ENCODE measurements around the gene PROM1. TPM values are rescaled to one million over a fixed set of nuclear protein-coding genes. Genes with fewer than 3 reads are reported as not detected.

The PROM1 gene
- total and polyA plus RNA-seq, 2 experiments from 2014 or later: 14.3 to 30.8 TPM

- Histone ChIP-seq H3K4me1 (ENCODE audit: insufficient read depth) (no peaks in the 10 kb centered on the region), H2AFZ (no peak overlapping the region), H3K79me2 (no peaks in the 10 kb centered on the region), H3K27me3 (peaks cover 3% of the 10 kb centered on the region), H3K4me2 (no peak overlapping the region), H3K36me3 (replicated peaks; ENCODE audit: insufficient read depth, low read depth) (no peaks in the 10 kb centered on the region), H3K27ac (no peak overlapping the region), H3K9me3 (ENCODE audit: low read depth) (no peaks in the 10 kb centered on the region), H4K20me1 (ENCODE audit: insufficient read depth, poor library complexity, severe bottlenecking) (no peaks in the 10 kb centered on the region), H3K9me2 (replicated peaks; ENCODE audit: insufficient read depth) (no peaks in the 10 kb centered on the region), H3K4me3 (no peak overlapping the region)
- DNase-seq (ENCODE audit: low spot score): no peak
- TF ChIP-seq EZH2phosphoT487 (IDR thresholded peaks at IDR 0.05; ENCODE audit: low read depth, severe bottlenecking, unreplicated experiment) (no peak), EZH2 (IDR thresholded peaks at IDR 0.05; ENCODE audit: borderline replicate concordance) (no peak)
- TF ChIP-seq, protein P1, sequence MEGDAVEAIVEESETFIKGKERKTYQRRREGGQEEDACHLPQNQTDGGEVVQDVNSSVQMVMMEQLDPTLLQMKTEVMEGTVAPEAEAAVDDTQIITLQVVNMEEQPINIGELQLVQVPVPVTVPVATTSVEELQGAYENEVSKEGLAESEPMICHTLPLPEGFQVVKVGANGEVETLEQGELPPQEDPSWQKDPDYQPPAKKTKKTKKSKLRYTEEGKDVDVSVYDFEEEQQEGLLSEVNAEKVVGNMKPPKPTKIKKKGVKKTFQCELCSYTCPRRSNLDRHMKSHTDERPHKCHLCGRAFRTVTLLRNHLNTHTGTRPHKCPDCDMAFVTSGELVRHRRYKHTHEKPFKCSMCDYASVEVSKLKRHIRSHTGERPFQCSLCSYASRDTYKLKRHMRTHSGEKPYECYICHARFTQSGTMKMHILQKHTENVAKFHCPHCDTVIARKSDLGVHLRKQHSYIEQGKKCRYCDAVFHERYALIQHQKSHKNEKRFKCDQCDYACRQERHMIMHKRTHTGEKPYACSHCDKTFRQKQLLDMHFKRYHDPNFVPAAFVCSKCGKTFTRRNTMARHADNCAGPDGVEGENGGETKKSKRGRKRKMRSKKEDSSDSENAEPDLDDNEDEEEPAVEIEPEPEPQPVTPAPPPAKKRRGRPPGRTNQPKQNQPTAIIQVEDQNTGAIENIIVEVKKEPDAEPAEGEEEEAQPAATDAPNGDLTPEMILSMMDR (IDR thresholded peaks at IDR 0.05; ENCODE audit: poor library complexity): no peak
- WGBS (ENCODE audit: low lambda C conversion rate, missing lambda C conversion rate): 83% methylated on average over 1 of the region's 1 CpG
Observed at GRCh38 chr4:16100833-16101232, 17.0 kb upstream of the PROM1 start.

DNA sequence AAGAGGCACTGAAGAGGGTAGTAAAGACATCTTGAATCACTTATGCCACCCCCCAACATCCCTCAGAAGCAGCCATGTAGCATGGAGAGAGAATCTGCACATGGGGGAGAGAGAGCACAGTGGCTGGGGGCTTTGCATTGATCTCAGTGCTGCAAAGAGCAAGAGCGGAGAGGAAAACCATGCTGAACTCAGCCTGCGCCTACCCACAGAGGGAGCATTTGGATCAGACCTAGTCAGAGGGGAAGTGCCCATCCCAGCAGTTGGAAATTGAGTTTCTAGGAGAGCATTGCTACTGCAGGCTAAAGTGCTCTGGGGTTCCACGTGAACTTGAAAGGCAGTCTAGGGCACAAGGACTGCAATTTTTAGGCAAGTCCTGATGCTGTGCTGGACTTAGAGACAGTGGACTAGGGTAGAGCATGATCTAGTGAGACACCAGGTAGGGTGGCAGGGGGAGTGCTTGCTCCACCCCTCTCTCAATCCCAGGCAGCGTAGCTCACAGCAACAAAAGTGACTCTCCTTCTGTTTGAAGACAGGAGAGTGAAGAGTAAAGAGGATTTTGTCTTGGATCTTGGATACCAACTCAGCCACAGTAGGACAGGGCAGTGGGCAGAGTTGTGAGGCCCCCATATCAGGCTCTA, 9.0 kb upstream of the PROM1 start:
- no peak for DNase-seq (ENCODE audit: low spot score)
- H4K20me1 ChIP-seq (ENCODE audit: insufficient read depth, poor library complexity, severe bottlenecking): no peaks in the 10 kb centered on the region
- H3K27me3 ChIP-seq: peaks cover 9% of the 10 kb centered on the region
- TF ChIP-seq EZH2 (IDR thresholded peaks at IDR 0.05; ENCODE audit: borderline replicate concordance): no peak
- no peak for TF ChIP-seq EZH2phosphoT487 (IDR thresholded peaks at IDR 0.05; ENCODE audit: low read depth, severe bottlenecking, unreplicated experiment)
- TF ChIP-seq, protein P1 (IDR thresholded peaks at IDR 0.05; ENCODE audit: poor library complexity): no peak
- no peak overlapping the region for H2AFZ ChIP-seq
- H3K9me3 ChIP-seq (ENCODE audit: low read depth): no peaks in the 10 kb centered on the region
- no peak overlapping the region for H3K4me2 ChIP-seq
- no peaks in the 10 kb centered on the region for H3K9me2 ChIP-seq (replicated peaks; ENCODE audit: insufficient read depth)
- H3K4me3 ChIP-seq: no peak overlapping the region
- no peaks in the 10 kb centered on the region for H3K4me1 ChIP-seq (ENCODE audit: insufficient read depth)
- no peaks in the 10 kb centered on the region for H3K36me3 ChIP-seq (replicated peaks; ENCODE audit: insufficient read depth, low read depth)
- 86% methylated on average over 4 of the region's 4 CpGs for WGBS (ENCODE audit: low lambda C conversion rate, missing lambda C conversion rate)
- H3K79me2 ChIP-seq: no peaks in the 10 kb centered on the region
- no peak overlapping the region for H3K27ac ChIP-seq

DNA sequence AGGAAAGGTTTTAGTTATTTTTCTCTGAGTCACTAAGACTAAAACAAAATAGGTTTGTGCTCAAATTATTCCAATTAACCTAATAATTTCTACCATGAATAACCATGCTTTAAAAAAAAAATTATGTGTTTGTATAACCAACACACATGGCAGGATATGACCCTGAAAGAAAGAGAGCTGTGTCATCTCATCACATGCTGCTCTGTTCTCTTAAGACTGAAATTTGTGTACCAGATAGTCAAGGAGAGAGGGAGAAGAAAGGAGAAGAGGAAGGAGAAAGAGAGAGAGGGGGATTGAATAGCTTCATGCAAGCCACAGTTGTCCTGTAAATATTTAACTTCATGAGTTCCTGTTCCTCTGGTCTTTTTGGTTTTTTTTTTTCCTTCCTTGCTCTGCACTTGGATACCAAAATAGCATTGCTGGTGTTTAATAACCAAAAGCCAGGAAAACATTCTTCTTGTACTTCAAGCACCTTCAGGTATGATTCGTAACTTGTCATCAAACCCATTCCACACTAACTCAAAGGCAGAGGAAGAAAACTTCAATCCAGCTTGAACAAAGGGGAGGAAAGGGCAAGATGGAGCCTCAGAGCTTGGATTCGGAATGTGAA, 6.4 kb upstream of the PROM1 start:
- no peaks in the 10 kb centered on the region for H3K9me2 ChIP-seq (replicated peaks; ENCODE audit: insufficient read depth)
- no peaks in the 10 kb centered on the region for H3K36me3 ChIP-seq (replicated peaks; ENCODE audit: insufficient read depth, low read depth)
- H3K4me1 ChIP-seq (ENCODE audit: insufficient read depth): no peaks in the 10 kb centered on the region
- no peak for DNase-seq (ENCODE audit: low spot score)
- H3K4me2 ChIP-seq: no peak overlapping the region
- H2AFZ ChIP-seq: no peak overlapping the region
- H3K79me2 ChIP-seq: no peaks in the 10 kb centered on the region
- H3K27me3 ChIP-seq: peaks cover 23% of the 10 kb centered on the region
- H3K4me3 ChIP-seq: no peak overlapping the region
- TF ChIP-seq EZH2phosphoT487 (IDR thresholded peaks at IDR 0.05; ENCODE audit: low read depth, severe bottlenecking, unreplicated experiment): no peak
- TF ChIP-seq, protein P1 (IDR thresholded peaks at IDR 0.05; ENCODE audit: poor library complexity): no peak
- no peak for TF ChIP-seq EZH2 (IDR thresholded peaks at IDR 0.05; ENCODE audit: borderline replicate concordance)
- H3K9me3 ChIP-seq (ENCODE audit: low read depth): no peaks in the 10 kb centered on the region
- no peak overlapping the region for H3K27ac ChIP-seq
- whole genome bisulfite sequencing (ENCODE audit: low lambda C conversion rate, missing lambda C conversion rate): 82% methylated on average over 2 of the region's 2 CpGs
- no peaks in the 10 kb centered on the region for H4K20me1 ChIP-seq (ENCODE audit: insufficient read depth, poor library complexity, severe bottlenecking)
